Measurements from ENCODE around the gene CLASP1. TPM values are rescaled to one million over a fixed set of nuclear protein-coding genes. Genes with fewer than 3 reads are reported as not detected.
A peak's percentile ranks its signal among the peaks of the same experiment; 100 is the strongest.

The CLASP1 gene
- polyA plus RNA-seq, 1 donor (not counting 4 experiments of a cell fraction or from before 2014, with no cell fraction given): 16.7 TPM

DNA sequence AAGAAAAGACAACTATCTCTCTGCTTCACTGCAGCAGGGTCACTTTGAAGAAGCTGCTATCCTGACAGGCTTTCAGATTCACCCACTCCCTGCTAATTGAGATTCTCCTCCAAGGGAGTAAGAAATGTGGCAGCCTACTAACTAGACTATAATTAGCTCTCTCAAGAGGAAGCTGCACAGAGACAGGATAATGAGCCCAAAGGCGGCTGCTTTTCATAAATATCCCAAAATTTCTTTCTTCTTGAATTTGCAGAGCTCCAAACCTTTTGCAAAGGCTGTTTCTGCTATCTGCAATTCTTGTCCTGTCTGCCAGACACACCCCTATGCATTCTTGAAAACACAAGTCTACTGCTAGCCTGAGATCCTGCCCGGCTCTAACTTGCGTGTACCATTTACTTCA is 172.6 kb downstream of the CLASP1 start:
- no peak for FAIRE-seq
- Histone ChIP-seq H3K9me1 (ENCODE audit: control insufficient read depth, extremely low read depth, insufficient read depth, low read length) (peaks cover 4% of the 10 kb centered on the region), H3K9me3 (ENCODE audit: control insufficient read depth, low read depth, low read length) (no peaks in the 10 kb centered on the region), H3K27me3 (ENCODE audit: control insufficient read depth, extremely low read depth, insufficient read depth, low read length) (no peaks in the 10 kb centered on the region), H3K79me2 (ENCODE audit: control insufficient read depth, insufficient read depth, low read length) (peaks cover 73% of the 10 kb centered on the region), H3K4me1 (ENCODE audit: control insufficient read depth, extremely low read depth, insufficient read depth, low read length) (peaks cover 53% of the 10 kb centered on the region), H3K27ac (ENCODE audit: control insufficient read depth, insufficient read depth, low read length) (peak overlapping the region; percentile 83), H2AFZ (ENCODE audit: control insufficient read depth, low read length) (no peak overlapping the region), H3K36me3 (ENCODE audit: control insufficient read depth in 2 of 2, extremely low read depth in 1 of 2, insufficient read depth in 2 of 2, low read length in 2 of 2) (peaks cover 0 to 4% of the 10 kb centered on the region in 2 experiments), H4K20me1 (ENCODE audit: control insufficient read depth, extremely low read depth, insufficient read depth, low read length) (no peaks in the 10 kb centered on the region), H3K4me2 (ENCODE audit: control insufficient read depth, extremely low read depth, insufficient read depth, low read depth, low read length) (peak overlapping the region; percentile 66), H3K9ac (ENCODE audit: control insufficient read depth, extremely low read depth, insufficient read depth, low read length) (no peak overlapping the region), H3K4me3 (ENCODE audit: control insufficient read depth in 2 of 3, extremely low read depth in 1 of 3, insufficient read depth in 2 of 3, low read depth in 1 of 3, low read length in 3 of 3) (no peak overlapping the region)
- no peak for DNase-seq (ENCODE audit: low read depth, low spot score)
- TF ChIP-seq, protein P1, sequence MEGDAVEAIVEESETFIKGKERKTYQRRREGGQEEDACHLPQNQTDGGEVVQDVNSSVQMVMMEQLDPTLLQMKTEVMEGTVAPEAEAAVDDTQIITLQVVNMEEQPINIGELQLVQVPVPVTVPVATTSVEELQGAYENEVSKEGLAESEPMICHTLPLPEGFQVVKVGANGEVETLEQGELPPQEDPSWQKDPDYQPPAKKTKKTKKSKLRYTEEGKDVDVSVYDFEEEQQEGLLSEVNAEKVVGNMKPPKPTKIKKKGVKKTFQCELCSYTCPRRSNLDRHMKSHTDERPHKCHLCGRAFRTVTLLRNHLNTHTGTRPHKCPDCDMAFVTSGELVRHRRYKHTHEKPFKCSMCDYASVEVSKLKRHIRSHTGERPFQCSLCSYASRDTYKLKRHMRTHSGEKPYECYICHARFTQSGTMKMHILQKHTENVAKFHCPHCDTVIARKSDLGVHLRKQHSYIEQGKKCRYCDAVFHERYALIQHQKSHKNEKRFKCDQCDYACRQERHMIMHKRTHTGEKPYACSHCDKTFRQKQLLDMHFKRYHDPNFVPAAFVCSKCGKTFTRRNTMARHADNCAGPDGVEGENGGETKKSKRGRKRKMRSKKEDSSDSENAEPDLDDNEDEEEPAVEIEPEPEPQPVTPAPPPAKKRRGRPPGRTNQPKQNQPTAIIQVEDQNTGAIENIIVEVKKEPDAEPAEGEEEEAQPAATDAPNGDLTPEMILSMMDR (optimal IDR thresholded peaks at IDR 0.05 in 1 of 3, IDR thresholded peaks at IDR 0.05 in 1 of 3, conservative IDR thresholded peaks at IDR 0.05 in 1 of 3; ENCODE audit: extremely low read depth in 1 of 3, insufficient read depth in 2 of 3, low read length in 3 of 3): no peak
- no peak for TF ChIP-seq EZH2 (IDR thresholded peaks at IDR 0.05; ENCODE audit: low read length)
- dilution Hi-C loops (cut with MboI; ENCODE audit: extremely low pct_ligation_motif_present, low sequenced_read_pairs): no loop called here

DNA sequence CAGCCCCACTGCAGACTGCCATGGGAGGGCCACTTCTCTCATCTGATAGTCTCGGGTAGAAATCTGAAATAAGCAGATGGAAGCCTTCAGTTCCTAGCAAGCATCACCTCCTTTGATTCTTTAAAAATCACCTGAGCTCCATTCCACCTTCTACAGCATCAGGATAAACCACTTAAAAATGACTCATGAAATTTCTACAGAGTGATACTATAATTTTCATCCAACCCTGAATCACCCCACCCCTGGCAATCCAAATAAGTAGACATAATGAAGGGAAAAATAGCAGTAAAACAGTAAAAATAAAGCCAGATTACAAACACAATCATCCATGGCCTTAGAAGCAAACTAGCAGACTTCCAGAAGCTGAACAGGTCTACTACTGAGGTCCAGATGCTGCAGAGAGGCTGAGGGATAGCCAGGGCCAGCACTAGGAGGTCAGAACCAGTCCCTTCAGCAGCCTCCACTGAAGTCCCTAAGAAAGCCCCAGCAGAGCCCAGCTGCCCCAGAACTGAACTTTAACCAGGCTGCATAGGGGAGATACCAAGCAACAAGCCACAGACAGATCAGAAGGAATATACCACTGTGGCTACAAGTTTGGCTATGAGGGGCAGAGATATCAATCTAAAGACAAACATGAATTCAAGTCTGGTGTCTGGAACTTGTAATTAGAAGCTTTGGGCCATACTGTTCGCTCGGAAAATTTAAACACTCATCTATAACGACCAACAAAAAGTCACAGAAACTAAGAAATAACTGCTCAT is 173.3 kb downstream of the CLASP1 start:
- peaks cover 0 to 5% of the 10 kb centered on the region in 2 experiments for H3K36me3 ChIP-seq (ENCODE audit: control insufficient read depth in 2 of 2, extremely low read depth in 1 of 2, insufficient read depth in 2 of 2, low read length in 2 of 2)
- no peaks in the 10 kb centered on the region for H4K20me1 ChIP-seq (ENCODE audit: control insufficient read depth, extremely low read depth, insufficient read depth, low read length)
- peaks cover 4% of the 10 kb centered on the region for H3K9me1 ChIP-seq (ENCODE audit: control insufficient read depth, extremely low read depth, insufficient read depth, low read length)
- H3K9me3 ChIP-seq (ENCODE audit: control insufficient read depth, low read depth, low read length): no peaks in the 10 kb centered on the region
- H3K4me1 ChIP-seq (ENCODE audit: control insufficient read depth, extremely low read depth, insufficient read depth, low read length): peaks cover 51% of the 10 kb centered on the region
- dilution Hi-C loops (cut with MboI; ENCODE audit: extremely low pct_ligation_motif_present, low sequenced_read_pairs): no loop called here
- H3K27ac ChIP-seq (ENCODE audit: control insufficient read depth, insufficient read depth, low read length): peak overlapping the region; percentile 83
- no peak for TF ChIP-seq EZH2 (IDR thresholded peaks at IDR 0.05; ENCODE audit: low read length)
- no peak overlapping the region for H2AFZ ChIP-seq (ENCODE audit: control insufficient read depth, low read length)
- H3K79me2 ChIP-seq (ENCODE audit: control insufficient read depth, insufficient read depth, low read length): peaks cover 75% of the 10 kb centered on the region
- no peak overlapping the region for H3K4me3 ChIP-seq (ENCODE audit: control insufficient read depth in 2 of 3, extremely low read depth in 1 of 3, insufficient read depth in 2 of 3, low read depth in 1 of 3, low read length in 3 of 3)
- peak overlapping the region; percentile 66 for H3K4me2 ChIP-seq (ENCODE audit: control insufficient read depth, extremely low read depth, insufficient read depth, low read depth, low read length)
- DNase-seq (ENCODE audit: low read depth, low spot score) (no peak), FAIRE-seq (no peak)
- H3K27me3 ChIP-seq (ENCODE audit: control insufficient read depth, extremely low read depth, insufficient read depth, low read length): no peaks in the 10 kb centered on the region
- H3K9ac ChIP-seq (ENCODE audit: control insufficient read depth, extremely low read depth, insufficient read depth, low read length): peak overlapping the region; percentile 65

All from keratinocyte (primary cell).